Epithelial cell of proximal tubule (primary cell): ENCODE measurements around the gene PRKAR1B. TPM values are rescaled to one million over a fixed set of nuclear protein-coding genes. Genes with fewer than 3 reads are reported as not detected.

ENCODE experiments used
- DNase-seq: peaks from one replicate; pipeline ENCODE4 v3.0.0-alpha.2; 2011; ENCODE audit warnings: low read depth
- H3K4me3 ChIP-seq: 2 replicates; pipeline ENCODE4 v1.5.1; 2011; ENCODE audit warnings: low read depth, mild to moderate bottlenecking, low read length
- total RNA-seq: library from RNA; depleted of rRNA; stranded (reverse); fragments of >200 nt; gene quantifications from 2 replicates; pipeline ENCODE4 v1.2.3, GENCODE V29; 2015
- TF ChIP-seq, protein P1 (sequence below): conservative IDR thresholded peaks from 2 replicates; pipeline ENCODE4 v1.5.1; 2012; ENCODE audit warnings: low read depth, mild to moderate bottlenecking, low read length

The PRKAR1B gene
- total RNA-seq, 1 donor from 2014 or later: 12.2 TPM

GRCh38 chr7:651032-651728, 75.9 kb downstream of the PRKAR1B start:
- no peak overlapping the region for H3K4me3 ChIP-seq
- TF ChIP-seq, protein P1, sequence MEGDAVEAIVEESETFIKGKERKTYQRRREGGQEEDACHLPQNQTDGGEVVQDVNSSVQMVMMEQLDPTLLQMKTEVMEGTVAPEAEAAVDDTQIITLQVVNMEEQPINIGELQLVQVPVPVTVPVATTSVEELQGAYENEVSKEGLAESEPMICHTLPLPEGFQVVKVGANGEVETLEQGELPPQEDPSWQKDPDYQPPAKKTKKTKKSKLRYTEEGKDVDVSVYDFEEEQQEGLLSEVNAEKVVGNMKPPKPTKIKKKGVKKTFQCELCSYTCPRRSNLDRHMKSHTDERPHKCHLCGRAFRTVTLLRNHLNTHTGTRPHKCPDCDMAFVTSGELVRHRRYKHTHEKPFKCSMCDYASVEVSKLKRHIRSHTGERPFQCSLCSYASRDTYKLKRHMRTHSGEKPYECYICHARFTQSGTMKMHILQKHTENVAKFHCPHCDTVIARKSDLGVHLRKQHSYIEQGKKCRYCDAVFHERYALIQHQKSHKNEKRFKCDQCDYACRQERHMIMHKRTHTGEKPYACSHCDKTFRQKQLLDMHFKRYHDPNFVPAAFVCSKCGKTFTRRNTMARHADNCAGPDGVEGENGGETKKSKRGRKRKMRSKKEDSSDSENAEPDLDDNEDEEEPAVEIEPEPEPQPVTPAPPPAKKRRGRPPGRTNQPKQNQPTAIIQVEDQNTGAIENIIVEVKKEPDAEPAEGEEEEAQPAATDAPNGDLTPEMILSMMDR: no peak
- no peak for DNase-seq

DNA sequence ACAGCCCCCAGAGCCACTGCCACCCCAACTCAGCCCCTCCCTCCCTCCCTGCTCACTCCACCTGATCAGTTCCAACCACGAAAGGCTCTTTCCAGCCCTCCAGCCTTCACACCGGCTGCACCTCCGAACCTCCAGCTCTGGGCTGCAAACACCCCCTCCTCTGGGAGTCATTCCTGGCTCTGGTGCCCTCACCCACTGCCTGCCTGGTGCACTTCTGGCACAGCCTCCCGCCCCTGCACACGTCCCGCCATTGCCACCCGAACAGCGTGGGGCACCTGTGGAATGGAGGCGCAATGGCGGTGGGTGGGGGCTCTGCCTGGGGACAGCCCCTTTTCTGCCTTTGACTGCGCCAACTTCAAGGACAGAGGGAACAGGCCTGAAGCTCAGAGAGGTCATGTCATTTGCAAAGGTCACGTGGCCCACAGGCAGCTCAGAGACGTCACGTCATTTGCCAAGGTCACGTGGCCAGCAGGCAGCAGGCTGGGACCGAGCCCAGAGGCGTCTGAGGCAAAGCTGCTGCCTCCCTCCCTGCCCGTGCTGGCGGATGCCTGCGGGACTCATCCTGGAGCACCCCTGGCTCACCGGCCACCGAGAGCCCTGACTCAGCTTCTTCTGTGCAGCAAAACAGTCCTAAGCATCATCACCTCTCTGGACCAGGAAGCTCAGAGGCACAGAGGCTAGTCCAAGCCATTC, 76.6 kb downstream of the PRKAR1B start:
- H3K4me3 ChIP-seq: no peak overlapping the region
- TF ChIP-seq, protein P1: no peak
- DNase-seq: no peak

DNA sequence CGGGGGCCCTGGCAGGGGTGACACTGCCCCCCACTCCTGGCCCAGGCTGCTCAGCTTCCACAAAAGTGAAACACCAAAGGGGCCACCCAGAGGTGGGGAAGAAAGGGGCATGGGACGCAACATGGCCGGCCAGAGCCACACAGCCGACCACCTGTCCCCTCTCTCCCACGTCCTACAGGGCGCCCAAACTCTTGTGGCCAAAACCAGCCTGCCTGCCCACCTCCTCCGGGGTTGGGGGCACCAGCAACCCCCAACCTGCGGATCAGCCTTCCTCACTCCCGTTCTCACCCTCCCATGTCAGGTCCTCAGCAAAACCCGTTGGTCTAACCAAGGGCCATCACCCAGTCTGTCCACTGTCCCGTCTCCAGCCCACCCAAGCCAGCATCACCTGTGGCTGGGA, 80.1 kb downstream of the PRKAR1B start:
- DNase-seq: no peak
- no peak overlapping the region for H3K4me3 ChIP-seq
- TF ChIP-seq, protein P1: no peak

GRCh38 chr7:646487-646886, 80.6 kb downstream of the PRKAR1B start:
- H3K4me3 ChIP-seq: no peak overlapping the region
- DNase-seq: no peak
- TF ChIP-seq, protein P1: no peak

DNA sequence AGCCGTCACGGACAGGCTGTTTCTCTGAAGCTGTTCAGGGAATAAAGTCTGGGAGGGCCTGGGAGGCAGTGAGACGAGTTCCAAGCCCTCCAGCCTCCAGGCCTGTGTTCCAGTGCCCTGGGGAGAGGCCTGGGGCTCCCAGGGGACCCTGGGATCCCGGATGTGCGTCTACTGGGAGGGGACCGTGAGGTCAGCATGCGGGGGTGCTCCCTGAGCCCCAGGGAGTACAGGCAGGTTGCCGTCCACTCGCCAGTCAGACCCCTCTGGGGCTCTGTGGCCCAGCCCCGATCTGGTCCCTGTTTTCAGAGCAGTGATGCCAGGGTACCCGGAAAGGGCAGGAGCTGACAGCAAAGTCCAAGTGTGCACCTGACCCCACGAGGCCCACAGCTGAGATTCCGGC, 81.5 kb downstream of the PRKAR1B start:
- H3K4me3 ChIP-seq: no peak overlapping the region
- DNase-seq: no peak
- TF ChIP-seq, protein P1: no peak

DNA sequence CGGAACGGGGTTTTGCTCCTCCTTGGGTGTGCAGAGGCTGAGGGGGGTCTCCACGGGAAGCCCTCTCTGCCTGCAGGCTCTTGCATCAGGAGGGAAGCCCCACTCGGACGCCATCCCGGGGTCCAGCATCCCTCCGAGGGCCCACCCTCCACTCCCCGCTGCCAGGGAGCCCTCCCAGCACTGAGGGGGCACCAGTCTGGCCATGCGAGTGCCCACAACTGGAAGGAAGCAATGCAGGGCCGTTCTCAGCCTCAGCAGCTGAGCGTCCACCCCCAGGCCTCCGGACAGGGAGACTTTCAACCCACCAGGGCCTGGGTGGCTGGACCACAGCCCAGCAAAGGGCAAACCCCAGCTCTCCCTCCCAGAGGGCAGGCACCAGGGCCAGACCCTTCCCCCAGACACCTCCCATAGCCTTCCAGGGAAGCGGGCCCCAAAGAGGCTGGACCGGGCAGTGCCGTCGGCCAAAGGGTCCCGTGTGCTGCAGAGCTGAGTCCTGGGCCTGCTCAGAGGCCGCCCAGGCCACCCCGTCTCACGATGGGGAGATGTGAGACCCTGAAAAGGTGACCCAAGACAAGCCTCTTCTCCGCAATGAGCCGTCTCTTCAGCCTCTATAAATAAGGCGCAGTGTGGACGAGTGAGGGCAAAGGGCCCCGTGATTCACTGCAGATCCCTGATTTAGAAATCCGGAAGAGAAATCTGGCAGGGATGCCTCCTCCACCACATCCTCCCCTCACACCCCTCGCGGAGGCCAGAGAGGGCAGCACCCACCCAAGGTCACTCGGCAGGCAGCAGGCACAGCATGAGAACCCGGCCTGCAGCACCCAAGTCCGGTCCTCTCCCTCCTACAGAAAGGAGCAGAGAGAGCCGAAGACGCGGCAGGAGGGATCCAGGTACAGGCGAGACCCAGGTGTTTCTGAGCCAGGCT, 82.4 kb downstream of the PRKAR1B start:
- TF ChIP-seq, protein P1: no peak
- no peak overlapping the region for H3K4me3 ChIP-seq
- no peak for DNase-seq
